ENCODE results near the gene UBFD1. TPM values are rescaled to one million over a fixed set of nuclear protein-coding genes. Genes with fewer than 3 reads are reported as not detected.
A peak's percentile ranks its signal among the peaks of the same experiment; 100 is the strongest.

UBFD1 gene
- polyA plus RNA-seq, 3 donors: 8.0 to 8.9 (median 8.0) TPM

GRCh38 chr16:23595246-23595950 is 37.9 kb downstream of the UBFD1 start:
- no peak for TF ChIP-seq CTCF (IDR thresholded peaks at IDR 0.05)
- no peak for DNase-seq
- no peaks in the 10 kb centered on the region for H3K9me3 ChIP-seq (replicated peaks in 1 of 2; ENCODE audit: control insufficient read depth in 1 of 2, insufficient read depth in 1 of 2, low read length in 2 of 2)
- H3K4me3 Mint-ChIP-seq: peak overlapping the region; percentile 84 to 86
- H2AFZ ChIP-seq (ENCODE audit: insufficient read depth, low read depth, low read length, poor library complexity, severe bottlenecking): peak overlapping the region; percentile 93
- no peaks in the 10 kb centered on the region for H3K27me3 Mint-ChIP-seq (ENCODE audit: low read depth in 3 of 3)
- peaks cover 22 to 29% of the 10 kb centered on the region in 2 donors for H3K36me3 Mint-ChIP-seq
- H3K27me3 ChIP-seq (ENCODE audit: control insufficient read depth in 2 of 2, insufficient read depth in 2 of 2, low read length in 2 of 2): no peaks in the 10 kb centered on the region
- H3K36me3 ChIP-seq (replicated peaks in 1 of 2; ENCODE audit: control insufficient read depth in 1 of 2, insufficient read depth in 2 of 2, low read length in 2 of 2): peaks cover 29 to 32% of the 10 kb centered on the region in 2 donors
- peaks cover 55% of the 10 kb centered on the region for H3K79me2 ChIP-seq (ENCODE audit: insufficient read depth, low read length)
- peaks cover 38% of the 10 kb centered on the region for H4K20me1 ChIP-seq (ENCODE audit: insufficient read depth, low read length)
- peaks cover 16% of the 10 kb centered on the region in 2 donors for H3K4me1 ChIP-seq (ENCODE audit: control insufficient read depth in 1 of 2, insufficient read depth in 2 of 2, low read length in 2 of 2)
- peak overlapping the region; percentile 79 to 97 (median 93) for H3K4me3 ChIP-seq (replicated peaks in 1 of 3; ENCODE audit: low read depth in 2 of 3, low read length in 3 of 3)
- intact Hi-C loops (cut with micrococcal nuclease): no loop called here
- WGBS (ENCODE audit: insufficient coverage): 28% methylated on average over 30 of the region's 34 CpGs
- peak overlapping the region in 5 of 7 donors; percentile 19 to 82 (median 73) for H3K27ac Mint-ChIP-seq
- H3K4me2 ChIP-seq (replicated peaks; ENCODE audit: extremely low read depth, low read length, poor library complexity, severe bottlenecking): peak overlapping the region; percentile 88
- H3K9ac ChIP-seq (ENCODE audit: insufficient read depth, low read length, poor library complexity, severe bottlenecking): peak overlapping the region; percentile 91
- H3K9me3 Mint-ChIP-seq: no peaks in the 10 kb centered on the region
- H3K27ac ChIP-seq (ENCODE audit: low read depth in 1 of 2, low read length in 2 of 2): peak overlapping the region in 1 of 2 donors; percentile 85
- peaks cover 15% of the 10 kb centered on the region for H3K4me1 Mint-ChIP-seq

- Histone ChIP-seq H3K9me3 (replicated peaks in 1 of 2; ENCODE audit: control insufficient read depth in 1 of 2, insufficient read depth in 1 of 2, low read length in 2 of 2) (no peaks in the 10 kb centered on the region), H3K36me3 (replicated peaks in 1 of 2; ENCODE audit: control insufficient read depth in 1 of 2, insufficient read depth in 2 of 2, low read length in 2 of 2) (peaks cover 22 to 28% of the 10 kb centered on the region in 2 donors), H2AFZ (ENCODE audit: insufficient read depth, low read depth, low read length, poor library complexity, severe bottlenecking) (peak within 1 kb of the TSS; percentile 93), H3K4me2 (replicated peaks; ENCODE audit: extremely low read depth, low read length, poor library complexity, severe bottlenecking) (peak within 1 kb of the TSS; percentile 88), H3K27me3 (ENCODE audit: control insufficient read depth in 2 of 2, insufficient read depth in 2 of 2, low read length in 2 of 2) (no peaks in the 10 kb centered on the region), H3K79me2 (ENCODE audit: insufficient read depth, low read length) (peaks cover 48% of the 10 kb centered on the region), H4K20me1 (ENCODE audit: insufficient read depth, low read length) (peaks cover 30% of the 10 kb centered on the region), H3K9ac (ENCODE audit: insufficient read depth, low read length, poor library complexity, severe bottlenecking) (peak within 1 kb of the TSS; percentile 91), H3K4me3 (replicated peaks in 1 of 3; ENCODE audit: low read depth in 2 of 3, low read length in 3 of 3) (peak within 1 kb of the TSS; percentile 79 to 97 (median 93)), H3K27ac (ENCODE audit: low read depth in 1 of 2, low read length in 2 of 2) (peak within 1 kb of the TSS; percentile 48 to 85), H3K4me1 (ENCODE audit: control insufficient read depth in 1 of 2, insufficient read depth in 2 of 2, low read length in 2 of 2) (peaks cover 16% of the 10 kb centered on the region in 2 donors)
- intact Hi-C loops (cut with micrococcal nuclease): loop anchor here (1.0 to 2.0 kb wide), 2 partner anchors 37 to 39 kb away; partner anchors contain the start of genes EARS2 (in 1 of the 2) and UBFD1 (in 1 of the 2)
- peaks cover 15% of the 10 kb centered on the region for H3K4me1 Mint-ChIP-seq
- H3K27ac Mint-ChIP-seq: peak within 1 kb of the TSS; percentile 71 to 86 (median 82)
- DNase-seq: peak; percentile 84 to 88 (median 86)
- peak within 1 kb of the TSS; percentile 84 to 86 for H3K4me3 Mint-ChIP-seq
- peak; percentile 98 for TF ChIP-seq CTCF (IDR thresholded peaks at IDR 0.05)
- no peaks in the 10 kb centered on the region for H3K9me3 Mint-ChIP-seq
- H3K27me3 Mint-ChIP-seq (ENCODE audit: low read depth in 3 of 3): no peaks in the 10 kb centered on the region
- H3K36me3 Mint-ChIP-seq: peaks cover 19 to 25% of the 10 kb centered on the region in 2 donors
- under 1% methylated on average over 65 of the region's 67 CpGs for WGBS (ENCODE audit: insufficient coverage)
Measured at GRCh38 chr16:23595951-23596720, 38.6 kb downstream of the UBFD1 start, which contains the start of gene NDUFAB1. Gene NDUFAB1, minus strand, starts transcription at chr16:23596316. Its CDS starts 26 bp downstream, at chr16:23596290.
